H1 (cell line): Measurements from ENCODE around the gene DDX51. TPM values are rescaled to one million over a fixed set of nuclear protein-coding genes. Genes with fewer than 3 reads are reported as not detected.

Experiments used
- CBX8 ChIP-seq: fragments of 300-800, 300-1000 bp; sonication (generic); IDR thresholded peaks from 2 replicates; pipeline ENCODE4 v1.7.1; 2016; ENCODE audit warnings: low read depth, low read length, borderline replicate concordance
- MAFK ChIP-seq: IDR thresholded peaks from 2 replicates; pipeline ENCODE4 v1.6.1; 2012; ENCODE audit warnings: low read depth, mild to moderate bottlenecking, improper control_type of control experiment, low read length
- polyA plus RNA-seq, 7 experiments: library from polyadenylated mRNA; depleted of rRNA in 3 of 7; stranded (reverse) in 5 of 7; unstranded in 2 of 7; fragments of >200 nt in 5 of 7; fragments of 200-250 nt in 2 of 7; gene quantifications; 1 replicate in 5 of 7; 2 replicates in 1 of 7; 4 replicates in 1 of 7; pipeline versions ENCODE4 v1.2.1 to v1.2.3, GENCODE V29; 2011 to 2013; ENCODE audit warnings: missing spikeins in 2 of 7, mixed read lengths in 2 of 7
- total RNA-seq: library from RNA; stranded (reverse); fragmentation: NEBNext Ultra II Directional; extraction: Animal tissue kit (Norgen Biotek cat#: 25700); gene quantifications from 2 replicates; pipeline ENCODE4 v1.2.1, GENCODE V29; 2021

DDX51 gene
- total and polyA plus RNA-seq, 2 of the 8 experiments (the other 6 are each of a cell fraction or from before 2014, with no cell fraction given): 11.2 to 24.4 TPM

GRCh38 chr12:132178801-132179401 lies 34.8 kb upstream of the DDX51 start (continued):
- no peak for TF ChIP-seq MAFK
- TF ChIP-seq CBX8: no peak
